Measurements from ENCODE around the gene MFN1. TPM values are rescaled to one million over a fixed set of nuclear protein-coding genes. Genes with fewer than 3 reads are reported as not detected.

The MFN1 gene
- total and polyA plus RNA-seq, 2 of the 13 experiments (the other 11 are each of a cell fraction or from before 2014, with no cell fraction given), result 25.2 to 37.5 TPM

GRCh38 chr3:179322286-179323196 lies 25.0 kb upstream of the MFN1 start, which contains the start of gene ZNF639 (continued):
- no peak for TF ChIP-seq ZBTB4 (CRISPR knock-in tag; IDR thresholded peaks at IDR 0.05; ENCODE audit: borderline replicate concordance)
- no peak for TF ChIP-seq ZNF33B (CRISPR knock-in tag; IDR thresholded peaks at IDR 0.05)
- TF ChIP-seq ZNF609 (CRISPR knock-in tag; IDR thresholded peaks at IDR 0.05; ENCODE audit: borderline replicate concordance), result no peak; the same call in none of the 2 replicates
- no peak; the same call in 1 of the 2 replicates for TF ChIP-seq ZNF253 (CRISPR knock-in tag; IDR thresholded peaks at IDR 0.05; ENCODE audit: borderline replicate concordance)
- TF ChIP-seq ZNF441 (CRISPR knock-in tag; IDR thresholded peaks at IDR 0.05; ENCODE audit: borderline replicate concordance), result 0 out of 2 replicates have a peak, but pooled peaks have one; percentile 41
- no peak for TF ChIP-seq SETDB1 (CRISPR knock-in tag; IDR thresholded peaks at IDR 0.05; ENCODE audit: borderline replicate concordance)
- TF ChIP-seq TSC22D2 (CRISPR knock-in tag; IDR thresholded peaks at IDR 0.05; ENCODE audit: borderline replicate concordance), result no peak
- no peak; the same call in 1 of the 2 replicates for TF ChIP-seq ZNF776 (CRISPR knock-in tag; IDR thresholded peaks at IDR 0.05)
- TF ChIP-seq JUND (CRISPR knock-in tag; IDR thresholded peaks at IDR 0.05), result no peak
- TF ChIP-seq ZNF281 (CRISPR knock-in tag; IDR thresholded peaks at IDR 0.05; ENCODE audit: borderline replicate concordance), result peak; percentile 94
- TF ChIP-seq ARNTL (CRISPR knock-in tag; IDR thresholded peaks at IDR 0.05), result peak; percentile 71; the same call in 1 of the 2 replicates
- no peak for TF ChIP-seq KLF16 (CRISPR knock-in tag; IDR thresholded peaks at IDR 0.05)
- TF ChIP-seq ZNF414 (CRISPR knock-in tag; IDR thresholded peaks at IDR 0.05), result no peak
- peak; percentile 67; the same call in 1 of the 2 replicates for TF ChIP-seq NFKB2 (CRISPR knock-in tag; IDR thresholded peaks at IDR 0.05; ENCODE audit: borderline replicate concordance)
